Measurements from ENCODE around the gene COL25A1.

Gene COL25A1

DNA sequence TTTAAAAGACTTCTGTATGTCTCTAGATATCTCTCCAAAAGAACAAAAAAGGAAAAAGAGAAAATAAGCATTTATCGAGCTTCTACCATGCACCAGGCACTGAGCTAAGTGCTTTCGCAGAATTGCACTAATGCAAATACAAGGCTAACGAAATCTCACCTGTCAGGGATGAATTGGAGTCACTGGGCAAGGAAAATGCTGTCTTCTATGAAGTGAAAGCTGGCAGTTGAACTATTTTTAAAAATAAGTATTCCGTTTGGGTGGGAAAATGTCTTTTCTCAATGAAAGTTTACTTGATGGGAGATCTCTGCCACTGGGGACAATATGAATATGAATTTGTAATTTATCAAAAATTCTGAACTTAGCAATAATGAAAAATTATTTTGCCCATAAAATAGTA is 47.6 kb downstream of the COL25A1 start:
- Mint-ChIP-seq H3K36me3 (no peaks in the 10 kb centered on the region), H3K4me1 (no peaks in the 10 kb centered on the region), H3K4me3 (no peak overlapping the region), H3K27ac (no peak overlapping the region), H3K9me3 (no peaks in the 10 kb centered on the region), H3K27me3 (no peaks in the 10 kb centered on the region)

DNA sequence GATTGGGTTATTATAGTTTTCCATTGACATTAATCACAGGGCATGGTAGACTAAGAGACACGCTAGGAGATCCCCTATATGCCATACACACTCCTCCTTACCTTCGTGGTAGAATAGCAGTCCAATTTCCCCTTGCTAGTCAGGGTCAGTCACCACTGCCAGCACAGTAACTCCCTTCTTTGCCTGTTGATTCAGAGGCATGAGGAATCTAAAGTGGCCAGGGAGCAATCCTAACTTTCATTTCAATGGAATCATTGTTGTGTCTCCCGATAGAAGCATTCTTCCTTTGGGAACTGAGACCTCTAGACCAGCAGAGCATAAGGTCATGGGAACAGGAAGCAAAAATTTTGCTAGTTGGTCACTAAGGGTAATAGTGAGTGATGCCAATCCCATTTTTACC is 51.1 kb downstream of the COL25A1 start:
- no peak overlapping the region for H3K4me3 Mint-ChIP-seq
- no peak overlapping the region for H3K27ac Mint-ChIP-seq
- no peaks in the 10 kb centered on the region for H3K27me3 Mint-ChIP-seq
- no peaks in the 10 kb centered on the region for H3K9me3 Mint-ChIP-seq
- no peaks in the 10 kb centered on the region for H3K36me3 Mint-ChIP-seq
- no peaks in the 10 kb centered on the region for H3K4me1 Mint-ChIP-seq

DNA sequence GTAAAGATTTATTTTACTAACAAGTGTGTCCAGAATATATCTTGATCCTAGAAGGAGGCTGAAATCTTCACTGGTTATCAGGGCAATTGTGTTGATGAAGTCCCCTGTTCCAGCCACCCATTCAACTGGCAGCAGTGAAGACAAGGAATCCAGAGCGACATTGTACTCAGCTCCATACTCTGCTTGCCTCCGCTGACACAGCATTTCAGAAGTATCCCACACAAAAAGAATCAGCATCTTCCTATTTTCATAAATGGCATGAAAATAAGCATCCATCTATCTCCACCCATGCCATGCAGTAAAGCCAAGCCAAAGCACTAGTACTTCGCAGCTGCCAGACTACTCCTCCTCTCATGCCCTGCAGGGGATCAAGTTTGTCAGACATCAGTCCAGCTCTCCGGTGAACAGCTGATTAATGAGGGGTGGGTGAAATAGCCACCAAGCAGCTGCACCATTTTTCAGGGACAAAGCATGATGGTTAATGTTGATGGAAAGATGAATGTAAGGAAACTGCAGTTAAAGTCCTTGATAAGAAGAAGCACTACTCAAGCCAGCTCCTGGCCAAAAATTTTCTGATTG is 54.0 kb downstream of the COL25A1 start:
- Mint-ChIP-seq H3K9me3 (no peaks in the 10 kb centered on the region), H3K4me1 (no peaks in the 10 kb centered on the region), H3K27me3 (no peaks in the 10 kb centered on the region), H3K27ac (no peak overlapping the region), H3K4me3 (no peak overlapping the region), H3K36me3 (no peaks in the 10 kb centered on the region)

DNA sequence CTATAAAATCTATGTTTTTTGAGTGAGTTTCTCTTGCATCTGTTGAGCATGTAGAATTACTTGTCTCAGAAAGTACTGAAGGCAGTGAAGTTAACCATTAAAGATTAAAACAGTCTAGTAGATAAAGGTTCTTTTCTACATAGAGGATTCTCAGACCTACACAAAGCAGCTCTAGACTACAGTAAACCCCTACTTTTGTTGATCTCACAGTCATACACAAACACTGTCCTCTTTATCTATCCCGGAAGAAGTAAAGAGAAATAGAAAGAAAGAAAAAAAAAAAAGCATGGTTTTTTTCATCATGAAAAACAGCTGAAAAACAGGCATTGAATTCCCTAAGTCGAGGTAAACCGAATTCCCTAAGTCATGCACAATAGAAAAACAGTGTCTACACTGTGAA is 58.6 kb downstream of the COL25A1 start:
- H3K27ac Mint-ChIP-seq = no peak overlapping the region
- H3K36me3 Mint-ChIP-seq = no peaks in the 10 kb centered on the region
- H3K4me3 Mint-ChIP-seq = no peak overlapping the region
- H3K9me3 Mint-ChIP-seq = no peaks in the 10 kb centered on the region
- no peaks in the 10 kb centered on the region for H3K27me3 Mint-ChIP-seq
- H3K4me1 Mint-ChIP-seq = no peaks in the 10 kb centered on the region

DNA sequence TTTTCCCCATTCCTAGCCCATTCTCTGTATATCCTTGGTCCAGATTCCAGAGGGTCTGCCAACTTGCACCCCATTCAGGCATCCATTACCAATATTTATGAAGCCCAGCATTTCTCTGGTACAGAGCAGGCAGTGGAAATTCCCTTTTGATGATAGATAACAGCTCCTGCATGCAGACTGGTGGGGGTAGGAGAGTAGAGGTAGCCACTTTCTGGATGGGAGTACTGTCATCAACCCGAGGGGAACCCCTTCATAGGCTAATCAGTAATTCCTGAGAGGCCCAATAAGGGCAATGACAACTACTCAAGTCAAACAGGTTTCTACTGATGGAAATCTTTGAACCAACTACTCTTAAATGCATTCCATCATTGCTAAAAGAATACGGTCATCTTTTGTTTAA is 63.7 kb downstream of the COL25A1 start:
- Mint-ChIP-seq H3K27me3 (peaks cover 3% of the 10 kb centered on the region), H3K4me1 (no peaks in the 10 kb centered on the region), H3K9me3 (peaks cover 4% of the 10 kb centered on the region)

DNA sequence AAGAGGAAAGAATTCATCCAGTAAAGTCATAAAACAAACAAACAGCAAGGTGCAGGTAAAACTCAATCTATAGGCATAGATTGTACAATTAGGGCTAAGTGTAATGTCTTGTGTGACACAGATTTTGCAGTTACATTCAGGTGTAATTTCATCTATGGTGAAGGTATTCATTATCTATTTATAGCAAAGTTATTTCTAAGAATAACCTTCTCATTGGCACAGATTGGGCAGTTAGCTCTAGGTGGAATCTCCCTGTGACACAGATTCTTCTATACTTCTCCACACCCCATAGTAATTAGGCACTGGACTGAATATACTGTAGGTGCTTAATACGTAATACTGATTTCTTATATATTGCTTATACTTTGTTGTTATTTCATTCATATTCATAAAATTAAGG is 66.8 kb downstream of the COL25A1 start:
- no peak overlapping the region for H3K4me3 Mint-ChIP-seq
- H3K4me1 Mint-ChIP-seq = no peaks in the 10 kb centered on the region
- no peaks in the 10 kb centered on the region for H3K36me3 Mint-ChIP-seq
- H3K27ac Mint-ChIP-seq = no peak overlapping the region
- peaks cover 4% of the 10 kb centered on the region for H3K9me3 Mint-ChIP-seq
- peaks cover 3% of the 10 kb centered on the region for H3K27me3 Mint-ChIP-seq

More for the DNA sequence above, 63.7 kb downstream of the COL25A1 start:
- Mint-ChIP-seq H3K4me3 (no peak overlapping the region), H3K36me3 (no peaks in the 10 kb centered on the region), H3K27ac (no peak overlapping the region)

DNA sequence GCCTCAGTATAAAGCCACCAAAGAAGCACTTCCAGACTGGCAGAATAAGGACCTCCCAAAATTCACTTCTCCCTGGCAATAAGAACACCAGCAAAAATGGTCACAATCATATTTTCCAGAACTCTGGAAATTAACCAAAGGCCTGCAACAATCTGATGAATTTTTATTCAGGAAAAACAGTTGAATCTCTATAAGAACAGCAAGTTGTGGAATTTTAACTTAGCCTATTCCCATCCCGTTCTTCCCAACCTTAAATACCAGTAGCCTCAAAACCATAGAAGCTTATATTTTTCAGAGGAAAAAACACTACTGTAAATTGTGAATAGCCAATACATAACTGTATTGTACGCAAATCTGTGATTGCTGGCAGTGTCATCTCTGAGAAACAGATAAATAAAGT is 67.9 kb downstream of the COL25A1 start:
- Mint-ChIP-seq H3K27me3 (peaks cover 5% of the 10 kb centered on the region), H3K4me1 (no peaks in the 10 kb centered on the region), H3K9me3 (peaks cover 4% of the 10 kb centered on the region), H3K27ac (no peak overlapping the region), H3K4me3 (no peak overlapping the region), H3K36me3 (no peaks in the 10 kb centered on the region)

DNA sequence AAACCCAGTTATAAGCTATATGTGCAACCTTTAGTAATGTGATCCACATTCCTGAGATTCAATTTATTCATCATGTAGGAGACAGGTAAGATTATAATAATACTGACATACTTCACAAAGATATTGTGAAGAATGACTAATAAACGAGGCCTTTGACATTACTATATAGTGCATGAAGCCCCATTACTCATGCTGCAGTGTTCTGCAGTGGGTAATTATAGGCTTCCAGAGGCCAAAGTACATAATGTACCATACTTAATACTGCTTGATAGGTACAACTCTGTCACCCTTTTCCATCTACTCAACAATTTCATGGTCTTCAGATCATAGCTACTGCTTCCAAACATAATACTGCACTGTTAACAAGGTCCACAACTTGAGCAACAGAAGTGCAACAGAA is 68.9 kb downstream of the COL25A1 start:
- peaks cover 7% of the 10 kb centered on the region for H3K27me3 Mint-ChIP-seq
- peaks cover 4% of the 10 kb centered on the region for H3K9me3 Mint-ChIP-seq
- no peaks in the 10 kb centered on the region for H3K36me3 Mint-ChIP-seq
- H3K4me1 Mint-ChIP-seq = no peaks in the 10 kb centered on the region
- no peak overlapping the region for H3K27ac Mint-ChIP-seq
- H3K4me3 Mint-ChIP-seq = no peak overlapping the region

DNA sequence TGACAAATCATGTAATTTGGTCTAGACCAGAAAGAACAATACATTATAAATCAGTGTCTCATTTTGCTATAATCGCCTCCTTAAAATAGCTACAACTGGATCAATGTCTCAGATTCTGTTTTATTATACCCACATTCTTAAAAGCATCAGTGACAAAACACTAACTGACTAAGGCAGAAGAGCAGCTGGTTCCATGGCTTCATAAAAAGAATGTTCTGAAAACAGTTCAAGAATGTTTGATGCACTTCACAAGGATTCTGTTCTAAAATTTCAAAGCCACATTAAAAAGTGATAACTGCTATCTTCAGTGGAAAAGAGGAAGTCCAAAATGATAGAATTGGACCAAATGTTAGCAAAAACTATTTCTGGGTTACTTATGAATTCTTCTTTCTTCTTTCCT is 69.8 kb downstream of the COL25A1 start:
- Mint-ChIP-seq H3K9me3 (peaks cover 4% of the 10 kb centered on the region), H3K27ac (no peak overlapping the region), H3K4me3 (no peak overlapping the region), H3K4me1 (no peaks in the 10 kb centered on the region), H3K36me3 (no peaks in the 10 kb centered on the region), H3K27me3 (peaks cover 7% of the 10 kb centered on the region)

DNA sequence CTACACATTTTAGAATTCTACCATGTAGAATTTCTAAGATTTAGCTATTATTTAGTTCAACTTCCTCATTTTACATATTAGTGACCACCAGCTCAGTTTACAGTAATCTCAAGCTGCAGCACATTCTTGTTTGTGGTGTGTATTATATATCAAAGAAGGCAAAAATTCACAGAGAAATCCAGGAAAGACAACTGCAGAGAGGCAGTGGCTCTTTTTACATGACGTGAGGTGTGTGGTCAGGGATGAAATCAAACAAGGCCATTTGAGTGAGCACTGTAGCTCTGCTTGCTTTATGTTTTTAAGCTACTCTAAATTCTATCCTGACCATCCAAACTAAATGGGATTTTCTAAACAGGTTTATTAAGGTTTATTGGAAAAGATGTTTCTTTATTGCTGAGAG is 71.1 kb downstream of the COL25A1 start:
- Mint-ChIP-seq H3K9me3 (peaks cover 4% of the 10 kb centered on the region), H3K27me3 (peaks cover 4% of the 10 kb centered on the region), H3K4me3 (no peak overlapping the region), H3K4me1 (no peaks in the 10 kb centered on the region), H3K27ac (no peak overlapping the region), H3K36me3 (no peaks in the 10 kb centered on the region)

DNA sequence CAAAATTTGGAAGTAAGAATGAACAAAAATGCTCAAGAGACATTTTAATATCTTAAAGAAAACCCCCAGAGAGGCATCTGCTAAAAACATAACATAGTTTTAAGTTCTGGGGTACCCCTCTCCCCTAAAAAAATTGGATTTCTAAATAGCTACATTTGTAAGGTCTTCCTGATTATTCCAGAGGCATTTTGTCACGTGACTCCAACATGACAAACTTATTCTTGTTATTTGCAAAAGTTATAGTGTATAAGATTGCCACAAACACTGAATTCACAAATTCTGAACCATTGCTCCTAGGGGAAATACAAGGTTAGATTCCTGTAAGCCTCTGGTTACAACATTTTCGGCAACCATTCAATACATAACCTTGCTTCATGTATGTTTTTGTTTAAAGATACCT is 73.4 kb downstream of the COL25A1 start:
- Mint-ChIP-seq H3K36me3 (no peaks in the 10 kb centered on the region), H3K9me3 (no peaks in the 10 kb centered on the region), H3K4me3 (no peak overlapping the region), H3K27ac (no peak overlapping the region), H3K4me1 (no peaks in the 10 kb centered on the region), H3K27me3 (peaks cover 4% of the 10 kb centered on the region)

DNA sequence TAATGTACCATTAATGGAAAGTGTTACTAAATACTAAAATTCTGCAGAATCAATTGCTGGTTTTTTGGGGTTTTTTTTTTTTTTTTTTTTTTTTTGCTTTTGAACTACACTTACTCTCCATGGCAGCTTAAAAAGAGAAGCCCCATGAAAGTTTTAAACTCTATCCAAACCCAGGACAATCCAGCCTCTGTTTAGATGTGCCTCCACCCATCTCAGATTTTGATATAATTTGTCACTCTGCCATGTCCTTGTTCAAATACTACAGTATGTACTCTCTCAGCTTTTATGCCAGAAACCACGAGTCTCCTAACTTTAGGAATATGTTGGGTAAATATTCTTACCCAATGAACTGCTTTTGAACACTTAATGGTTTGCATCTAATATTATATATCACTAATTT is 84.2 kb downstream of the COL25A1 start:
- no peaks in the 10 kb centered on the region for H3K9me3 Mint-ChIP-seq
- no peaks in the 10 kb centered on the region for H3K36me3 Mint-ChIP-seq
- no peak overlapping the region for H3K4me3 Mint-ChIP-seq
- H3K27me3 Mint-ChIP-seq = peaks cover 5% of the 10 kb centered on the region
- H3K4me1 Mint-ChIP-seq = no peaks in the 10 kb centered on the region
- H3K27ac Mint-ChIP-seq = no peak overlapping the region

DNA sequence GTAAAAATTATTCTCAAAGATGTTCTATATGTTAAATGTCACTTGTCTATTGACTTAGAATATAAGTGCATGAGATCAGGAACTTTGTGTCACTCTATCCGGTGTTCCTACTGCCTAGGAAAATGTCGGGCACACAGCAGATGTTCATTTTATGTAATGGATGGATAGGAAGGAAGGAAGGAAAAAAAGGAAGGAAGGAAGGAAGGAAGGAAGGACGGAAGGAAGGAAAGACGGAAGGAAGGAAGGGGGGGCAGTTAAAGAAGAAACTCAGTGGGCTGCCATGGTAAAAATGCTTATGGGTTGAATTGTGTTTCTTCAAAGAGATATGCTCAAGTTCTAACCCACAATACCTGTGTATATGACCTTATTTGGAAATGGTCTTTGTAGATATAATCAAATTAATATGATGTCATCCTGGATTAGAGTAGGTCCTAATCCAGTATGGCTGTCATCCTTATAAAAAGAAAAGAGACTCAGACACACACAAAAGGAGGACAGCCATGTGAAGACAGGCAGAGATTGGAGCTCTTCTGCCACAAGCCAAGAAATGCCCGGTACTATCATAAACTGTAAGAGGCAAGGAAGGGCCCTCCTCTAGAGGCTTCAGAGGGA is 86.3 kb downstream of the COL25A1 start:
- peaks cover 6% of the 10 kb centered on the region for H3K27me3 Mint-ChIP-seq
- no peak overlapping the region for H3K27ac Mint-ChIP-seq
- H3K9me3 Mint-ChIP-seq = no peaks in the 10 kb centered on the region
- H3K36me3 Mint-ChIP-seq = no peaks in the 10 kb centered on the region
- no peak overlapping the region for H3K4me3 Mint-ChIP-seq
- no peaks in the 10 kb centered on the region for H3K4me1 Mint-ChIP-seq

DNA sequence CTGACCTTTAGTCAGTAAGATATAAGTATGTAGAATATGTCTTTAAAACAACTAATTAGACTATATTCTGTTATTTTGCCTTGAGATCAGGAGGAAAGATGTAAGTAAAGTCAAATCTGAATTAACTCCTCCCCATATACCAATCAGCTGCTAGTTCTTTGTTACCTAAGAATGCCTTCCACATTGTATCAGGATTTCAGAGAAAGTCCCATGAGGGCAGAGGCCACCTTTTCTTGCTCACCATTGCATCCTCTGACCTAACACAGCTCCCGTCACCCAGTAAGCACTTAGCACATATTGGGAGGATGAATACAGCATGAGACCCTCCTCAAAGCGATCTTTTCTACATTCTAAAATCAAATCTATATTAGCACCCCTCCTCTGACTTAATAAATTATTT is 87.0 kb downstream of the COL25A1 start:
- H3K4me3 Mint-ChIP-seq = no peak overlapping the region
- H3K36me3 Mint-ChIP-seq = no peaks in the 10 kb centered on the region
- peaks cover 6% of the 10 kb centered on the region for H3K27me3 Mint-ChIP-seq
- H3K4me1 Mint-ChIP-seq = no peaks in the 10 kb centered on the region
- no peak overlapping the region for H3K27ac Mint-ChIP-seq
- H3K9me3 Mint-ChIP-seq = no peaks in the 10 kb centered on the region

DNA sequence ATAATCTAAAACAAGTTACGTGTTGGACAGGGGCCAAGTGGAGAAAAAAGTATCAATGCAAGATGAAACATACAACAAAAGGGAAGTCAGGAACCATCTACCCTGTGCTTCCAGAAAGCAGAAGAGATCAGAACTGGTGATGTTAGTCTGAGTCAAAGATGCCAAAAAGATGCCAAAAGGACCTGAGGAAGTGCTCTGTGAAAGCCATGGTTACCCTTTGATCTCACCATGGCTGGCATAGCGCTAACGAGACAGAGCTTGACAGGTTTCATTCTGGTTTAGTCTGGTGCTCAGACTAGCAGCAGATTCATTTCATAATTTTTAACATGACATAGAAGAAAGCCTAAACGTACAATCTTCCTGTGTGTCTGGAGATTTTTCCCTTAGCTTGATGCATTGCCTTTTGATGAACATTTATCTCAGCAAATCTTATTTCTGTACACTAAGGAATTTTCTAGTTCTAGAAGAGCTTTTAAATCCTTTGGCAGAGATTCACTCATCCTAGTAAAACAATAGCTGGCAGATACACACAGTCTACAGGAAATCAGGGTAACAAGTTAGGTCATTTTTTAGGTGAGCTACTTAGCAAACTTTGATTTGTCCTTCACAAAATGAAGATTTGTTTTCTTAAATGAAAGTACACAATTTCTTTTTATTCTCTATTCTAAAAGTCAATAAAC is 87.7 kb downstream of the COL25A1 start:
- H3K4me1 Mint-ChIP-seq = no peaks in the 10 kb centered on the region
- no peaks in the 10 kb centered on the region for H3K36me3 Mint-ChIP-seq
- no peak overlapping the region for H3K27ac Mint-ChIP-seq
- no peaks in the 10 kb centered on the region for H3K9me3 Mint-ChIP-seq
- peaks cover 3% of the 10 kb centered on the region for H3K27me3 Mint-ChIP-seq
- H3K4me3 Mint-ChIP-seq = no peak overlapping the region

DNA sequence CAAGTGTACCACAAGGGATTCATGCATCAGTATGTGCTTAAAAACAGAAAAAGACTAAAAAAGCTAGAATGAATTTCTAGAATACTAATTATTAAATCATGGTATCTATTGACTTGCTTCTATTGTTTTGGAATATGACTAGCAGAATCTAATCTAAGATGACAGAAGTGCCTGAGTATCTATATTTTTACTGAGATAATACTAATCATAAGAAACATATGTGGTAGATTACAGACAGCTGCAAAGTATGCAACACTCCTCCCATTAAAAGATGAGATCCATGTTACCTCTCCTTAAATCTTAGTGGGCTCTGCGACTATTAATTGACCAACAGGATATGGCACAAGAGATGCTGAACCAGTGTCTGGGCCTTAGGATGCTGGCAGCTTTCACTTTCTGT is 89.4 kb downstream of the COL25A1 start:
- no peaks in the 10 kb centered on the region for H3K9me3 Mint-ChIP-seq
- peaks cover 3% of the 10 kb centered on the region for H3K27me3 Mint-ChIP-seq
- H3K27ac Mint-ChIP-seq = no peak overlapping the region
- no peaks in the 10 kb centered on the region for H3K4me1 Mint-ChIP-seq
- no peaks in the 10 kb centered on the region for H3K36me3 Mint-ChIP-seq
- no peak overlapping the region for H3K4me3 Mint-ChIP-seq

All from activated naive CD4-positive, alpha-beta T cell treated with anti-CD3 and anti-CD28 coated beads, Interleukin-2, amount 50 U/mL, for 24 hours (primary cell).